Activated B cell treated with CpG ODN at 0.5 μM for 24 hours (primary cell): ENCODE results near the gene TMC1. TPM values are rescaled to one million over a fixed set of nuclear protein-coding genes. Genes with fewer than 3 reads are reported as not detected.

Experiments
- ATAC-seq: fragments of 200-7000 bp; cut with Tn5 transposase; one replicate; pipeline ENCODE4 v1.10.0; 2021; ENCODE audit warnings: low read depth, mild to moderate bottlenecking, moderate library complexity
- CTCF ChIA-PET: fragments of 350-600 bp; sonication (Branson Sonifier 250); formaldehyde crosslinking; loops from one replicate; lab custom pipeline; 2021; ENCODE audit warnings: antibody characterized with exemption; lab: Charles Lee
- POLR2A ChIA-PET: fragments of 350-600 bp; sonication (Branson Sonifier 250); formaldehyde crosslinking; loops from one replicate; lab custom pipeline; 2021; ENCODE audit warnings: antibody characterized with exemption; lab: Charles Lee
- DNase-seq: peaks from one replicate; pipeline ENCODE4 v3.0.0; 2022
- H3K27ac Mint-ChIP-seq: one replicate; pipeline ENCODE4 v1.8.0; 2020; ENCODE audit warnings: mixed read lengths
- H3K27me3 Mint-ChIP-seq: one replicate; pipeline ENCODE4 v1.8.0; 2021; ENCODE audit warnings: mixed read lengths
- H3K36me3 Mint-ChIP-seq: one replicate; pipeline ENCODE4 v1.8.0; 2021; ENCODE audit warnings: low read depth, mixed read lengths
- H3K4me1 Mint-ChIP-seq: one replicate; pipeline ENCODE4 v1.8.0; 2021; ENCODE audit warnings: mixed read lengths
- H3K4me3 Mint-ChIP-seq: one replicate; pipeline ENCODE4 v1.8.0; 2020; ENCODE audit warnings: mild to moderate bottlenecking, mixed read lengths
- H3K9me3 Mint-ChIP-seq: one replicate; pipeline ENCODE4 v1.8.0; 2020; ENCODE audit warnings: mixed read lengths
- CTCF ChIP-seq: fragments of 200-600 bp; IDR thresholded peaks from one replicate; pipeline ENCODE4 v1.8.0; 2022; ENCODE audit warnings: antibody characterized with exemption, mild to moderate bottlenecking
- intact Hi-C: fragments of 100-400 bp; cut with micrococcal nuclease; formaldehyde crosslinking; loops from one replicate; pipeline ENCODE4 v1.15.1; 2024
- total RNA-seq: library from RNA; stranded (reverse); gene quantifications from 2 replicates; pipeline ENCODE4 v1.2.3, GENCODE V29; 2022

The TMC1 gene
- total RNA-seq, 1 donor from 2014 or later, result not detected

- no peaks in the 10 kb centered on the region for H3K36me3 Mint-ChIP-seq
- intact Hi-C loops, result no loop called here
- H3K9me3 Mint-ChIP-seq, result no peaks in the 10 kb centered on the region
- ATAC-seq, result no peak
- no peak overlapping the region for H3K4me3 Mint-ChIP-seq
- POLR2A ChIA-PET, result interaction anchor here (0.6 kb wide), 1 partner anchor 12 kb away, joined by 6 read pairs; no protein-coding TSS in a partner anchor
- CTCF ChIA-PET, result interaction anchor here (1.3 kb wide), 1 partner anchor 284 kb away, joined by 3 read pairs; no protein-coding TSS in a partner anchor
- DNase-seq, result no peak
- no peak for TF ChIP-seq CTCF
- H3K27me3 Mint-ChIP-seq, result peaks cover 14% of the 10 kb centered on the region
- no peaks in the 10 kb centered on the region for H3K4me1 Mint-ChIP-seq
- no peak overlapping the region for H3K27ac Mint-ChIP-seq
Observed at GRCh38 chr9:72575666-72576065, 54.3 kb downstream of the TMC1 start.

DNA sequence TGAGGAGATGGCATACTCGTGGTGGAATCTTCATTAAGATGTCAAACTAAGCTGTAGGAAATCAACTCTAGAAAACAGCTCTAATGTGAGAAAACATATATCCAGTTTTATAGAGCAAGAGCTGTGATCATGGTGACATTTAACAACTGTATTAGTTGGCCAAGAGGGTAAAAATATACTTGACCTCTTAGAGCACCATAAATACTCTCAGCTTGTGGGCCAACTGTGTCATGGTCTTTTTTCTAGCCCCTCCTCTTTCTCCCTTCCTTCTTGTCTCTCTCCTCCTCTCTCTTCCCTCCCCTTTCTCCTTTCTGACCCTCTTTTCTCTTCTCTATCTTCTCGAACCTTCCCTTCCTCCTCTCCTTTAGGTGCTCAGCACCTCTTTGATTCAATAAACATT lies 54.7 kb downstream of the TMC1 start:
- DNase-seq, result no peak
- Mint-ChIP-seq H3K27me3 (peaks cover 14% of the 10 kb centered on the region), H3K36me3 (no peaks in the 10 kb centered on the region), H3K4me3 (no peak overlapping the region), H3K9me3 (no peaks in the 10 kb centered on the region), H3K27ac (no peak overlapping the region), H3K4me1 (no peaks in the 10 kb centered on the region)
- ChIA-PET CTCF (no interaction called here), POLR2A (interaction anchor here (0.6 kb wide), 1 partner anchor 13 kb away, joined by 6 read pairs; no protein-coding TSS in a partner anchor)
- intact Hi-C loops, result no loop called here
- ATAC-seq, result no peak
- TF ChIP-seq CTCF, result no peak

- no peak for TF ChIP-seq CTCF
- Mint-ChIP-seq H3K36me3 (no peaks in the 10 kb centered on the region), H3K9me3 (no peaks in the 10 kb centered on the region), H3K4me1 (no peaks in the 10 kb centered on the region), H3K27me3 (peaks cover 14% of the 10 kb centered on the region), H3K27ac (no peak overlapping the region), H3K4me3 (no peak overlapping the region)
- intact Hi-C loops, result no loop called here
- ATAC-seq, result no peak
- CTCF ChIA-PET, result no interaction called here
- DNase-seq, result no peak
- POLR2A ChIA-PET, result no interaction called here
Observed at GRCh38 chr9:72577212-72577753, 55.9 kb downstream of the TMC1 start.

- H3K27ac Mint-ChIP-seq, result no peak overlapping the region
- intact Hi-C loops, result no loop called here
- no peaks in the 10 kb centered on the region for H3K36me3 Mint-ChIP-seq
- ChIA-PET CTCF (no interaction called here), POLR2A (no interaction called here)
- TF ChIP-seq CTCF, result no peak
- no peak overlapping the region for H3K4me3 Mint-ChIP-seq
- ATAC-seq (no peak), DNase-seq (no peak)
- no peaks in the 10 kb centered on the region for H3K4me1 Mint-ChIP-seq
- H3K27me3 Mint-ChIP-seq, result peaks cover 11% of the 10 kb centered on the region
- no peaks in the 10 kb centered on the region for H3K9me3 Mint-ChIP-seq
Observed at GRCh38 chr9:72579190-72579589, 57.8 kb downstream of the TMC1 start.

- ChIA-PET POLR2A (no interaction called here), CTCF (no interaction called here)
- no peak overlapping the region for H3K27ac Mint-ChIP-seq
- H3K4me1 Mint-ChIP-seq, result no peaks in the 10 kb centered on the region
- intact Hi-C loops, result no loop called here
- H3K4me3 Mint-ChIP-seq, result no peak overlapping the region
- peaks cover 11% of the 10 kb centered on the region for H3K27me3 Mint-ChIP-seq
- H3K9me3 Mint-ChIP-seq, result no peaks in the 10 kb centered on the region
- no peak for TF ChIP-seq CTCF
- DNase-seq, result no peak
- no peak for ATAC-seq
- no peaks in the 10 kb centered on the region for H3K36me3 Mint-ChIP-seq
Observed at GRCh38 chr9:72579880-72580550, 58.6 kb downstream of the TMC1 start.
